ENCODE measurements around the gene ZNF263.

GRCh38 chr16:3262517-3262916, 20.8 kb upstream of the ZNF263 start:
- TF ChIP-seq CTCF (IDR thresholded peaks at IDR 0.05; ENCODE audit: insufficient read depth, low read length) (no peak), POLR2AphosphoS5 (IDR thresholded peaks at IDR 0.05; ENCODE audit: low read depth) (no peak), SPI1 (IDR thresholded peaks at IDR 0.05; ENCODE audit: borderline replicate concordance, low read depth) (no peak), GABPA (IDR thresholded peaks at IDR 0.05; ENCODE audit: low read depth) (no peak)
- TF ChIP-seq, protein P1, sequence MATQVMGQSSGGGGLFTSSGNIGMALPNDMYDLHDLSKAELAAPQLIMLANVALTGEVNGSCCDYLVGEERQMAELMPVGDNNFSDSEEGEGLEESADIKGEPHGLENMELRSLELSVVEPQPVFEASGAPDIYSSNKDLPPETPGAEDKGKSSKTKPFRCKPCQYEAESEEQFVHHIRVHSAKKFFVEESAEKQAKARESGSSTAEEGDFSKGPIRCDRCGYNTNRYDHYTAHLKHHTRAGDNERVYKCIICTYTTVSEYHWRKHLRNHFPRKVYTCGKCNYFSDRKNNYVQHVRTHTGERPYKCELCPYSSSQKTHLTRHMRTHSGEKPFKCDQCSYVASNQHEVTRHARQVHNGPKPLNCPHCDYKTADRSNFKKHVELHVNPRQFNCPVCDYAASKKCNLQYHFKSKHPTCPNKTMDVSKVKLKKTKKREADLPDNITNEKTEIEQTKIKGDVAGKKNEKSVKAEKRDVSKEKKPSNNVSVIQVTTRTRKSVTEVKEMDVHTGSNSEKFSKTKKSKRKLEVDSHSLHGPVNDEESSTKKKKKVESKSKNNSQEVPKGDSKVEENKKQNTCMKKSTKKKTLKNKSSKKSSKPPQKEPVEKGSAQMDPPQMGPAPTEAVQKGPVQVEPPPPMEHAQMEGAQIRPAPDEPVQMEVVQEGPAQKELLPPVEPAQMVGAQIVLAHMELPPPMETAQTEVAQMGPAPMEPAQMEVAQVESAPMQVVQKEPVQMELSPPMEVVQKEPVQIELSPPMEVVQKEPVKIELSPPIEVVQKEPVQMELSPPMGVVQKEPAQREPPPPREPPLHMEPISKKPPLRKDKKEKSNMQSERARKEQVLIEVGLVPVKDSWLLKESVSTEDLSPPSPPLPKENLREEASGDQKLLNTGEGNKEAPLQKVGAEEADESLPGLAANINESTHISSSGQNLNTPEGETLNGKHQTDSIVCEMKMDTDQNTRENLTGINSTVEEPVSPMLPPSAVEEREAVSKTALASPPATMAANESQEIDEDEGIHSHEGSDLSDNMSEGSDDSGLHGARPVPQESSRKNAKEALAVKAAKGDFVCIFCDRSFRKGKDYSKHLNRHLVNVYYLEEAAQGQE (IDR thresholded peaks at IDR 0.05; ENCODE audit: insufficient replicate concordance, low read depth): no peak
